ENCODE results near the gene SRSF2. TPM values are rescaled to one million over a fixed set of nuclear protein-coding genes. Genes with fewer than 3 reads are reported as not detected.

Gene SRSF2
- total RNA-seq, 1 donor from 2014 or later: 215 TPM

- H3K27ac Mint-ChIP-seq (ENCODE audit: unreplicated experiment): no peak overlapping the region
- DNase-seq (ENCODE audit: low spot score): no peak
- no peaks in the 10 kb centered on the region for H3K9me3 Mint-ChIP-seq (ENCODE audit: unreplicated experiment)
- no peak overlapping the region for H3K4me3 Mint-ChIP-seq (ENCODE audit: unreplicated experiment)
- peaks cover 4% of the 10 kb centered on the region for H3K4me1 Mint-ChIP-seq (ENCODE audit: unreplicated experiment)
- TF ChIP-seq CTCF (IDR thresholded peaks at IDR 0.05; ENCODE audit: unreplicated experiment): no peak
- H3K27me3 Mint-ChIP-seq (ENCODE audit: unreplicated experiment): no peaks in the 10 kb centered on the region
- peaks cover 21% of the 10 kb centered on the region for H3K36me3 Mint-ChIP-seq (ENCODE audit: low read depth, unreplicated experiment)
Observed at GRCh38 chr17:76775021-76775600, 38.0 kb upstream of the SRSF2 start.

- Mint-ChIP-seq H3K27me3 (ENCODE audit: unreplicated experiment) (no peaks in the 10 kb centered on the region), H3K4me1 (ENCODE audit: unreplicated experiment) (peaks cover 4% of the 10 kb centered on the region), H3K27ac (ENCODE audit: unreplicated experiment) (no peak overlapping the region), H3K36me3 (ENCODE audit: low read depth, unreplicated experiment) (peaks cover 26% of the 10 kb centered on the region), H3K4me3 (ENCODE audit: unreplicated experiment) (peak overlapping the region; percentile 18), H3K9me3 (ENCODE audit: unreplicated experiment) (no peaks in the 10 kb centered on the region)
- TF ChIP-seq CTCF (IDR thresholded peaks at IDR 0.05; ENCODE audit: unreplicated experiment): no peak
- no peak for DNase-seq (ENCODE audit: low spot score)
Observed at GRCh38 chr17:76772842-76773525, 35.9 kb upstream of the SRSF2 start.

GRCh38 chr17:76758570-76758969 is 21.4 kb upstream of the SRSF2 start:
- Mint-ChIP-seq H3K27ac (ENCODE audit: unreplicated experiment) (no peak overlapping the region), H3K36me3 (ENCODE audit: low read depth, unreplicated experiment) (peaks cover 18% of the 10 kb centered on the region), H3K27me3 (ENCODE audit: unreplicated experiment) (no peaks in the 10 kb centered on the region), H3K4me3 (ENCODE audit: unreplicated experiment) (no peak overlapping the region), H3K4me1 (ENCODE audit: unreplicated experiment) (no peaks in the 10 kb centered on the region), H3K9me3 (ENCODE audit: unreplicated experiment) (no peaks in the 10 kb centered on the region)
- DNase-seq (ENCODE audit: low spot score): no peak
- no peak for TF ChIP-seq CTCF (IDR thresholded peaks at IDR 0.05; ENCODE audit: unreplicated experiment)

- DNase-seq (ENCODE audit: low spot score): no peak
- H3K36me3 Mint-ChIP-seq (ENCODE audit: low read depth, unreplicated experiment): peaks cover 18% of the 10 kb centered on the region
- peak overlapping the region; percentile 4 for H3K4me3 Mint-ChIP-seq (ENCODE audit: unreplicated experiment)
- TF ChIP-seq CTCF (IDR thresholded peaks at IDR 0.05; ENCODE audit: unreplicated experiment): no peak
- no peaks in the 10 kb centered on the region for H3K4me1 Mint-ChIP-seq (ENCODE audit: unreplicated experiment)
- no peaks in the 10 kb centered on the region for H3K27me3 Mint-ChIP-seq (ENCODE audit: unreplicated experiment)
- H3K27ac Mint-ChIP-seq (ENCODE audit: unreplicated experiment): no peak overlapping the region
- no peaks in the 10 kb centered on the region for H3K9me3 Mint-ChIP-seq (ENCODE audit: unreplicated experiment)
Observed at GRCh38 chr17:76757256-76757655, 20.1 kb upstream of the SRSF2 start.

DNA sequence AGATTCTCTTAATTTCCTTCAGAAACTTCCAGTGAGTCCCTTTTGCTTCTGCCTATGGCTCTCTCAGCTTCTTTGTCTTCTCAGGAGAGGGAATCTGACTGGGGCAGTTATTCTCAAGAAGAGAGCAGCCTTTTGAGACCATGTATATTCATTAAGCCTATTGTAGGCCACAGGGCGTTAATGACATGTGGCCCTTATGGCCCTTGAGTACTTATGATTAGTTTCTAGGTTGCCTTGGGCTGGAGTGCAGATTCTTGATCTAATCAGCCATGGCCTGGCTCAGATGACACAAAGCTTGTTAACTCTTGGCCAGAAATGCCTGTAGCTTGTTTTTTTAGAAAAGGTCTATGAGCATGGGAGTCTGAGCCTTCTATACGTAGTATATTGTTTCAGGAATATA is 18.2 kb upstream of the SRSF2 start:
- Mint-ChIP-seq H3K9me3 (ENCODE audit: unreplicated experiment) (no peaks in the 10 kb centered on the region), H3K4me3 (ENCODE audit: unreplicated experiment) (no peak overlapping the region), H3K27me3 (ENCODE audit: unreplicated experiment) (no peaks in the 10 kb centered on the region), H3K4me1 (ENCODE audit: unreplicated experiment) (no peaks in the 10 kb centered on the region), H3K36me3 (ENCODE audit: low read depth, unreplicated experiment) (peaks cover 18% of the 10 kb centered on the region), H3K27ac (ENCODE audit: unreplicated experiment) (no peak overlapping the region)
- DNase-seq (ENCODE audit: low spot score): no peak
- no peak for TF ChIP-seq CTCF (IDR thresholded peaks at IDR 0.05; ENCODE audit: unreplicated experiment)

Measured in endothelial cell (in vitro differentiated cells).